Transverse colon (tissue), 4 donors: Measurements from ENCODE around the gene CA6. TPM values are rescaled to one million over a fixed set of nuclear protein-coding genes. Genes with fewer than 3 reads are reported as not detected.
"Not testable (repeated sequence)": the region's sequence is repeated elsewhere in the genome, so short reads cannot be mapped to it uniquely, and the experiment has no call there.

Experiments used
- DNase-seq: peaks from one replicate; pipeline ENCODE4 v3.0.0-alpha.2; 2019
- H3K27ac ChIP-seq, 4 donors: fragments of 200-600 bp; sonication (generic); 2 replicates each; pipeline ENCODE4 v1.5.1; 2016 to 2018; ENCODE audit warnings: inconsistent platforms in 4 of 4
- H3K27me3 ChIP-seq: fragments of 200-600 bp; sonication (generic); 2 replicates; pipeline ENCODE4 v1.5.1; 2017; ENCODE audit warnings: inconsistent platforms
- H3K36me3 ChIP-seq, 4 donors: fragments of 200-600 bp; sonication (generic); 2 replicates each; pipeline ENCODE4 v1.5.1; 2017 to 2019; ENCODE audit warnings: inconsistent platforms in 4 of 4
- H3K4me1 ChIP-seq, 4 donors: fragments of 200-600 bp; sonication (generic); 2 replicates each; pipeline ENCODE4 v1.5.1; 2017 to 2020; ENCODE audit warnings: inconsistent platforms in 4 of 4
- H3K4me3 ChIP-seq, 4 donors: fragments of 200-600 bp; sonication (generic); 1 replicate in 1 of 4; 2 replicates in 3 of 4; pipeline versions ENCODE4 v1.5.1 to v1.6.1; 2017 to 2019; ENCODE audit warnings: inconsistent platforms in 4 of 4
- H3K9me3 ChIP-seq, 2 donors: fragments of 200-600 bp; sonication (generic); 2 replicates each; pipeline ENCODE4 v1.5.1; 2017 to 2019; ENCODE audit warnings: inconsistent platforms in 2 of 2
- EP300 ChIP-seq: sonication (generic); formaldehyde crosslinking; IDR thresholded peaks from one replicate; pipeline ENCODE4 v1.6.1; 2017; ENCODE audit warnings: antibody characterized with exemption, low read depth
- POLR2A ChIP-seq: fragments of 450-650 bp; IDR thresholded peaks from one replicate; pipeline ENCODE4 v1.6.1; 2016; ENCODE audit warnings: antibody characterized with exemption, mild to moderate bottlenecking, moderate library complexity
- POLR2AphosphoS5 ChIP-seq, 3 donors: sonication (generic); formaldehyde crosslinking; IDR thresholded peaks; one replicate each; pipeline ENCODE4 v1.6.1; 2016; ENCODE audit warnings: antibody characterized with exemption in 3 of 3
- WGBS, 2 donors: methylation state at CpG; one replicate each; pipeline ENCODE4 v1.1.5; 2018; ENCODE audit warnings: low coverage in 1 of 2; 5-methylcytosine and 5-hydroxymethylcytosine counted together
- in situ Hi-C, 4 donors: fragments of 200-750 bp; cut with MboI; loops; one replicate each; pipeline versions ENCODE4 v1.15.0 to v1.15.1; 2017; ENCODE audit warnings: low sequenced_read_pairs in 3 of 4, low pct_ligation_motif_present in 1 of 4, low pct_unique_long_range_greater_than_20kb in 1 of 4
- intact Hi-C: fragments of 100-400 bp; cut with DNase I; formaldehyde crosslinking; loops from one replicate; pipeline ENCODE4 v1.15.1; 2023; ENCODE audit warnings: low total_unique reads
- total RNA-seq, 4 donors: library from RNA; depleted of rRNA; stranded (reverse); fragments of >200 nt; gene quantifications; one replicate each; pipeline ENCODE4 v1.1.0, GENCODE V29; 2016
- TF ChIP-seq, protein P1 (sequence below), 5 experiments: fragments of 200-600 bp in 3 of 5; fragments of 450-650 bp in 2 of 5; sonication (generic) in 3 of 5; IDR thresholded peaks; 1 replicate in 2 of 5; 2 replicates in 3 of 5; pipeline ENCODE4 v1.5.1; 2016 to 2017; ENCODE audit warnings: antibody characterized with exemption in 5 of 5, inconsistent platforms in 3 of 5, mild to moderate bottlenecking in 2 of 5, moderate library complexity in 1 of 5

CA6 gene
- total RNA-seq, 4 donors from 2014 or later, result not detected

DNA sequence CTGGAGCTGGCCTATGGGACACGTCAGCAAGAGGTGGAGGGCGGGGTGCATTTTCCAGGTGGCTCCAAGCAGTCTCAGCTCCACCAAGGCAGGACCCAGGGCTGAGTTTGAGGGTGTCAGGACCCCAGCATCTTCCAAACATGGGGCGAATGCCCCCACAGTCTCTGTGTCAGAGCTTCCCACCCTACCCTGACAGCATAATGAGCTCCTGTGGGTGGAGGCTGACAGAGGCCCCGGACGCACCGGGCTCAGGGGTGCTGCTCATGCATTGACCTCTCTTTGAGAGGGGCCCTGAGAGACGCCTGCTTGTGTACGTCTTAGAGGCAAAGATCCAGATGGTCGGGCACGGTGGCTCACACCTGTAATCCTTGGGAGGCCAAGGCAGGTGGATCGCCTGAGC is 43.4 kb downstream of the CA6 start:
- no peak for DNase-seq
- H3K4me1 ChIP-seq, result peaks cover 4 to 22% (median 12%) of the 10 kb centered on the region in 4 donors
- H3K27me3 ChIP-seq, result no peaks in the 10 kb centered on the region
- H3K4me3 ChIP-seq, result no peak overlapping the region
- intact Hi-C loops (loop anchor here (2.0 kb wide), 1 partner anchor 70 kb away; no protein-coding TSS in a partner anchor), in situ Hi-C loops (loop anchor here in 2 of 4 donors (10.0 kb wide), 1 partner anchor 64 kb away; no protein-coding TSS in a partner anchor)
- H3K9me3 ChIP-seq, result no peaks in the 10 kb centered on the region
- no peak overlapping the region for H3K27ac ChIP-seq
- no peak for TF ChIP-seq POLR2AphosphoS5 (IDR thresholded peaks at IDR 0.05)
- TF ChIP-seq, protein P1, sequence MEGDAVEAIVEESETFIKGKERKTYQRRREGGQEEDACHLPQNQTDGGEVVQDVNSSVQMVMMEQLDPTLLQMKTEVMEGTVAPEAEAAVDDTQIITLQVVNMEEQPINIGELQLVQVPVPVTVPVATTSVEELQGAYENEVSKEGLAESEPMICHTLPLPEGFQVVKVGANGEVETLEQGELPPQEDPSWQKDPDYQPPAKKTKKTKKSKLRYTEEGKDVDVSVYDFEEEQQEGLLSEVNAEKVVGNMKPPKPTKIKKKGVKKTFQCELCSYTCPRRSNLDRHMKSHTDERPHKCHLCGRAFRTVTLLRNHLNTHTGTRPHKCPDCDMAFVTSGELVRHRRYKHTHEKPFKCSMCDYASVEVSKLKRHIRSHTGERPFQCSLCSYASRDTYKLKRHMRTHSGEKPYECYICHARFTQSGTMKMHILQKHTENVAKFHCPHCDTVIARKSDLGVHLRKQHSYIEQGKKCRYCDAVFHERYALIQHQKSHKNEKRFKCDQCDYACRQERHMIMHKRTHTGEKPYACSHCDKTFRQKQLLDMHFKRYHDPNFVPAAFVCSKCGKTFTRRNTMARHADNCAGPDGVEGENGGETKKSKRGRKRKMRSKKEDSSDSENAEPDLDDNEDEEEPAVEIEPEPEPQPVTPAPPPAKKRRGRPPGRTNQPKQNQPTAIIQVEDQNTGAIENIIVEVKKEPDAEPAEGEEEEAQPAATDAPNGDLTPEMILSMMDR (IDR thresholded peaks at IDR 0.05), result no peak
- no peak for TF ChIP-seq POLR2A
- TF ChIP-seq EP300, result no peak
- 96 to 100% methylated on average over 1 to 4 of the region's 11 CpGs for WGBS, 2 donors
- no peaks in the 10 kb centered on the region for H3K36me3 ChIP-seq

DNA sequence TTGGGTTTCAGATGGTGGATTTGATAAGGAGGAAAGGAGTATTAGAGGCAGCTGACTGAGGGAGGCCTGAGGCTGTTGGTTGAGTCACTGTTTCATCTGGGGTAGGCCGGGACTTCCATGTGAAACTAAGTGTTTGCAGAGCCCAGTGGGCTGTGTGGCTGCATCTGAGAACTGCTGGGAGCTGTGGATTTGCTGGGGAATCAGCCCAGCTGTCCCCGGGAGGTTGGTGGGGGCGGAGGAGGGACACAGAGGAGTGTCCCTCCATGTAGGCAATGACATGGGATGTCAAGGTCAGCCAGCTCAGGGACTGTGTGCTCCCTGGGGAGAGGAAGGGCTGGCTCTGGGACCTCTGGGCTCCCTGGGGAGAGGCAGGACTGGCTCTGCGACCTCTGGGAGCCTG is 44.2 kb downstream of the CA6 start:
- no peaks in the 10 kb centered on the region for H3K27me3 ChIP-seq
- H3K27ac ChIP-seq, result no peak overlapping the region
- DNase-seq, result no peak
- in situ Hi-C loops, result loop anchor here in 3 of 4 donors (10.0 kb wide), 2 partner anchors 65 to 75 kb away; no protein-coding TSS in a partner anchor
- intact Hi-C loops, result loop anchor here (2.0 kb wide), 1 partner anchor 71 kb away; no protein-coding TSS in a partner anchor
- no peaks in the 10 kb centered on the region for H3K9me3 ChIP-seq
- H3K36me3 ChIP-seq, result no peaks in the 10 kb centered on the region
- no peak for TF ChIP-seq POLR2A
- TF ChIP-seq, protein P1 (IDR thresholded peaks at IDR 0.05), result no peak
- no peak for TF ChIP-seq EP300
- no peak for TF ChIP-seq POLR2AphosphoS5 (IDR thresholded peaks at IDR 0.05)
- no peak overlapping the region for H3K4me3 ChIP-seq
- WGBS, 2 donors, result 67 to 86% methylated on average over 1 to 4 of the region's 4 CpGs
- H3K4me1 ChIP-seq, result peaks cover 4 to 22% (median 12%) of the 10 kb centered on the region in 4 donors

DNA sequence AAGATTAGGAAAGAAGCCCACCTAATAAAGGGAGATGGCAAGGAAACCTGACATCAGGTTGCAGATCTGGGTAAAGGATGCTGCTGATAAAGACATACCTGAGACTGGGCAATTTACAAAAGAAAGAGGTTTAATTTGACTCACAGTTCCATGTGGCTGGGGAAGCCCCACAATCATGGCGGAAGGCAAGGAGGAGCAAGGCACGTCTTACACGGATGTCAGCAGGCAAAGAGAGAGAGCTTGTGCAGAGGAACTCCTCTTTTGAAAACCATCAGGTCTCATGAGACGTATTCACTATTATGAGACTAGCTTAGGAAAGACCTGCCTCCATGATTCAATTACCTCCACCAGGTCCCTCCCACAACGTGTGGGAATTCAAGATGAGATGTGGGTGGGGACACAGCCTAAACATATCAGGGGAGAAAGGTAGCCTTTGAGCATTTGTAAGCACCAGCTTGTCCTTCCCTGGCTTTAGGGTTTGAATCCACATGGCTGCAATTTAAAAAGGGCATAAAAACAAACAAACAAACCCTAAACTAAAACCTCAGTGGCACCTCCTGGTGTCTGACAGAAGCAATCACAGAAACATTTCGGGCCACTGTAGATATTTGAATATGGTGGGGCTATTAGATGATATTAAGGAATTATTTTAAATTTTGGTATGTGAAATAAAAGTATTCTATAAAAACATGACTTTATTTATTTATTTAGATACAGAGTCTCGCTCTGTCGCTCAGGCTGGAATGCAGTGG is 47.4 kb downstream of the CA6 start:
- no peaks in the 10 kb centered on the region for H3K36me3 ChIP-seq
- no peaks in the 10 kb centered on the region for H3K4me1 ChIP-seq
- intact Hi-C loops (no loop called here), in situ Hi-C loops (loop anchor here in 1 of 4 donors (10.0 kb wide), 1 partner anchor 78 kb away; no protein-coding TSS in a partner anchor)
- H3K27ac ChIP-seq, result no peak overlapping the region
- 83 to 92% methylated on average over 5 to 8 of the region's 8 CpGs for WGBS, 2 donors
- H3K4me3 ChIP-seq, result no peak overlapping the region
- DNase-seq, result no peak
- H3K9me3 ChIP-seq, result no peaks in the 10 kb centered on the region
- TF ChIP-seq, protein P1 (IDR thresholded peaks at IDR 0.05), result no peak
- no peak for TF ChIP-seq POLR2AphosphoS5 (IDR thresholded peaks at IDR 0.05)
- TF ChIP-seq EP300, result no peak
- no peaks in the 10 kb centered on the region for H3K27me3 ChIP-seq

DNA sequence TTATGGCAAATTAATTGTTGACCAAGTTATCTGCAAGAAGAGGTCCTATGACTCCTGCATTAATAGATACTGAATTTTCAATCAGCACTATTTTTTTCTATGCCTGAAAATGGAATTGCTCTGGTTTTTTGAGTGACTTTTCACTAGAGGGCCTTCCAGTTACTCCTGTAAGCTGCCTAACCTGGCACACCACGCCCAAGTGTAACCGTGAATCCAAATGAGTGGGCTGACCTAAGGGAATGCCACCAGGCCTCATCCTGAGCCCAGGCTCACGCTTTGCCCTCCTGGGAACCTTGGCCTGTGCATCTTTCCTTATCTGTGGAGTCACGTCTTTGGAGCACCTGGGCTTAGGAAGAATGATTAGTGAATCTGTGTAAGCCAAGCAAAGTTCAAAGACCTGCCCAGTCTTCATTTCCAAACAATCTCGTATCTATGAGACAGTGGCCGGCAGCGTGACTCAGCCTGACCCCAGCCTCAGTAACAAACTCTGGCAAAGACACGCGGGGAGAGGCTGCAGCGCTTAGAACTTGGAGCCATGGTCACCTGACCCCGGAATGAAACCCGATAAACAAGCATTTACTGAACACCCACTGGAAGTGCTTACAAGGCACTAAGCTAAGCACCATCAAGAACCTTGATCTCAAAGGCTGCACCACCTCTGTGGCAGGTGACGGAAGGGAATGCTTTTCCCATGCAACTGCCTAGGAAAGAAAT is 48.5 kb downstream of the CA6 start:
- intact Hi-C loops, H3K4me1 ChIP-seq, H3K27me3 ChIP-seq, H3K36me3 ChIP-seq, H3K27ac ChIP-seq, DNase-seq, H3K9me3 ChIP-seq, H3K4me3 ChIP-seq: not testable (repeated sequence)
- in situ Hi-C loops, result loop anchor here in 1 of 4 donors (10.0 kb wide), 1 partner anchor 79 kb away; no protein-coding TSS in a partner anchor
- WGBS, 2 donors, result 90% methylated on average over 13 of the region's 13 CpGs; no CpG with 5 or more reads in 1 of the 2 donors
